GM13976 (cell line): ENCODE measurements around the gene PLCB1.

Experiments
- DNase-seq: peaks from one replicate; pipeline ENCODE4 v3.0.0; 2012; ENCODE audit warnings: low spot score
- CTCF ChIP-seq: IDR thresholded peaks from 2 replicates; pipeline ENCODE4 v1.5.1; 2012; ENCODE audit warnings: borderline replicate concordance, mild to moderate bottlenecking; ENCODE audit not compliant: insufficient read depth; ENCODE audit errors: extremely low read depth, missing control alignments, control extremely low read depth
- in situ Hi-C: fragments of 300-500 bp; cut with MboI; formaldehyde crosslinking; loops from one replicate; pipeline ENCODE4 v1.12.0; 2022; ENCODE audit warnings: low sequenced_read_pairs, mixed read lengths, inconsistent platforms; ENCODE audit not compliant: unreplicated experiment

The PLCB1 gene

GRCh38 chr20:8689337-8689736 lies 557.3 kb downstream of the PLCB1 start:
- no peak for TF ChIP-seq CTCF
- no peak for DNase-seq
- in situ Hi-C loops = no loop called here

DNA sequence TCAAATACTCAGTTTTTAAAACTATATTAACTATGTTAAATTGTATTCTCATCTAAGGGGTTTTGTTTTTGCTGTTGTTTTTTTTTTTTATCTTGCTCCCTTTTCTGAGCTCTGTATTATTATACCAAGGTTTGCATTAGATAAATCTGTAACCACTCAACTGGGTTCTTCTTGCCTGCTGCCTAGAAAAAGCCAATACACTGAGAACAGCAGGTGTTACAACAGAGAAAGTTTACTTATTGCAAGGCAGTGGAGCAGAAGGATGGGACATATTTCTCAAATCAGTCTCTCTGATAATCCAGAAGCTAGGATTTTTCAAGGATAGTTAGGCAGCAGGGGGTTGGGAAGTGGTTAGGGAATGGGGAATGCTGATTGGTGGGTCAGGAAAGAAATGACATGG lies 558.0 kb downstream of the PLCB1 start:
- in situ Hi-C loops = no loop called here
- TF ChIP-seq CTCF = no peak
- no peak for DNase-seq

GRCh38 chr20:8693709-8694108 lies 561.6 kb downstream of the PLCB1 start:
- no peak for DNase-seq
- in situ Hi-C loops = no loop called here
- TF ChIP-seq CTCF = no peak

DNA sequence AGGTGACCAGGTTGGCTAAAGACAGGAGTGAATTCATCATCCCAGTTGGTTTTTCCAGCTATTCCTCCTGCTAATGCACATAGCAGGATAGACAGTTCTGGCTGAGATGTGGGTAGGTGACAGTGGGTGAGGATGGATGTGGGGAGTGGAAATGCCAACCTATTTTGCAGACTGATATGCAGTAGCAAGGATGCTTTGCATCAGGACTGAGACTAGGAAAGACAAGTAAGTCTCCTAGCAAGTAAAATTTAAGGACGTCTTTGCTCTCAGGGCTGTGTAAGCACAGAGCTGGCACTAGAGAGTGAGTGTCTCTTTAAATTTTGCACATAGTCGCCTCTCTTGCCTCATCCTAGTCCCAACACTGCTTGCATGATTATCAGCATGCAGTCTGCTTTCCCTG lies 568.7 kb downstream of the PLCB1 start:
- DNase-seq = no peak
- in situ Hi-C loops = loop anchor here (25.0 kb wide), 1 partner anchor 563 kb away; the partner anchor contains the start of gene PLCB1
- no peak for TF ChIP-seq CTCF

- in situ Hi-C loops = loop anchor here (25.0 kb wide), 1 partner anchor 570 kb away; the partner anchor contains the start of gene PLCB1
- DNase-seq = no peak
- no peak for TF ChIP-seq CTCF
Measured at GRCh38 chr20:8706961-8707700, 575.1 kb downstream of the PLCB1 start.

- DNase-seq = no peak
- in situ Hi-C loops = loop anchor here (10.0 to 25.0 kb wide), 2 partner anchors 572 to 665 kb away; partner anchors contain the start of gene PLCB1
- TF ChIP-seq CTCF = no peak
Measured at GRCh38 chr20:8709627-8710026, 577.6 kb downstream of the PLCB1 start.
